ENCODE measurements around the gene ADARB2.

The ADARB2 gene

DNA sequence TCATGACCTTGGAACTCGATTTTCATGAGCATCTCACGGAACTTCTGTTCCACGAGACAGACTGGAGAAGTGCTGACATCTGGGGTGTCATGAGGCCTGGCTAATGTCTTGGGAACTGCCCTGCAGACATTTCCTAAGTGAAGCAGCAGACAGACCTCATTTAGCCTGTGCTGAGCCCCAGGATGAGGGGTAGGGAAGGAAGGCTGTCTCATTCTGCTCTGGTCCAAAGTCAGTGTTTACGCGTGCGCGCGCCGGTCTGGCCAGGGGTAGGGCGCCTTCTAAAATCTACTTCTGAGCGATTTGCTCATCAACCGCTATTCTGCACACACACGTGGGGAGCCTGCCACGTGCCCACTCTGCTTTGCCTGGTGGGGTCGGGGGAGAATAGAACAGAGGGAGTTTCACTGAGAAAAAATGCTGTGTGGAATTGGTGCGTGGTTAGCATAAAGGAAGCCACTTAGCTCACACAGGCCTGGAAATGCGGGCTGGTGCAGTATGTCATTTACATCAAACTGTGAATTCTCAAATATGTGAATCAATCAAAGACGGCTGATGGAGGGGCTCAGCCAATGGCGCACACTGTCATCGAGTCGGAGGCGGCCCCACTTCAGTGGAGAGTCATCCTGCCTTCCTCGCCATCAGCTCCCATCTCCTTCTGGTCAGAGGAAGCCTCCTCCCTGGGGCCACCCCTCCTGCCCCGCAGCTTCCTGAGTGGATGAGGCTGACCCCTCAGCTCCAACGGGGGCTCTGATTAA, 335.1 kb downstream of the ADARB2 start:
- no peak overlapping the region for H2AFZ ChIP-seq (ENCODE audit: low read length)
- no peak overlapping the region for H3K4ac ChIP-seq (ENCODE audit: low read length)
- no peak overlapping the region for H3K27ac ChIP-seq (replicated peaks; ENCODE audit: low read length)
- no peak for DNase-seq (ENCODE audit: low spot score)
- no peaks in the 10 kb centered on the region for H3K79me1 ChIP-seq (ENCODE audit: low read depth, low read length)
- no peak overlapping the region for H2BK12ac ChIP-seq (ENCODE audit: low read length)
- no peaks in the 10 kb centered on the region for H3K9me3 ChIP-seq (replicated peaks in 1 of 2; ENCODE audit: control insufficient read depth in 2 of 2, insufficient read depth in 1 of 2, low read depth in 1 of 2, low read length in 2 of 2)
- H2BK120ac ChIP-seq (ENCODE audit: low read depth, low read length) = no peak overlapping the region
- no peak overlapping the region for H2BK5ac ChIP-seq (ENCODE audit: low read length)
- no peak overlapping the region for H3K9ac ChIP-seq (ENCODE audit: low read depth, low read length, poor library complexity)
- no peak overlapping the region for H3K4me3 ChIP-seq (ENCODE audit: low read length in 2 of 2)
- no peak overlapping the region for H2AK5ac ChIP-seq (ENCODE audit: low read depth, low read length)
- no peak overlapping the region for H2BK15ac ChIP-seq (ENCODE audit: low read length)
- no peak overlapping the region for H4K91ac ChIP-seq (ENCODE audit: low read depth, low read length, poor library complexity)
- H4K8ac ChIP-seq (ENCODE audit: low read depth, low read length) = no peak overlapping the region
- peaks cover 0 to 5% of the 10 kb centered on the region in 2 donors for H3K4me1 ChIP-seq (ENCODE audit: control insufficient read depth in 2 of 2, insufficient read depth in 1 of 2, low read depth in 1 of 2, low read length in 2 of 2)
- WGBS, 2 donors (ENCODE audit: extremely low coverage in 2 of 2, insufficient read length in 2 of 2, insufficient replicate concordance in 1 of 2) = no CpG with 5 or more reads among the region's 25 CpGs
- H3K23ac ChIP-seq (ENCODE audit: low read depth, low read length, poor library complexity) = no peak overlapping the region
- no peaks in the 10 kb centered on the region for H3K27me3 ChIP-seq (ENCODE audit: control insufficient read depth in 3 of 3, insufficient read depth in 3 of 3, low read depth in 1 of 3, low read length in 3 of 3)
- H3K18ac ChIP-seq (ENCODE audit: low read length) = no peak overlapping the region
- H3K4me2 ChIP-seq (ENCODE audit: insufficient read depth, low read length, poor library complexity, severe bottlenecking) = no peak overlapping the region
- H3K36me3 ChIP-seq (replicated peaks in 1 of 2; ENCODE audit: control insufficient read depth in 2 of 2, insufficient read depth in 2 of 2, low read length in 2 of 2) = no peaks in the 10 kb centered on the region
- peak overlapping the region; percentile 32 for H3K14ac ChIP-seq (ENCODE audit: low read length)

DNA sequence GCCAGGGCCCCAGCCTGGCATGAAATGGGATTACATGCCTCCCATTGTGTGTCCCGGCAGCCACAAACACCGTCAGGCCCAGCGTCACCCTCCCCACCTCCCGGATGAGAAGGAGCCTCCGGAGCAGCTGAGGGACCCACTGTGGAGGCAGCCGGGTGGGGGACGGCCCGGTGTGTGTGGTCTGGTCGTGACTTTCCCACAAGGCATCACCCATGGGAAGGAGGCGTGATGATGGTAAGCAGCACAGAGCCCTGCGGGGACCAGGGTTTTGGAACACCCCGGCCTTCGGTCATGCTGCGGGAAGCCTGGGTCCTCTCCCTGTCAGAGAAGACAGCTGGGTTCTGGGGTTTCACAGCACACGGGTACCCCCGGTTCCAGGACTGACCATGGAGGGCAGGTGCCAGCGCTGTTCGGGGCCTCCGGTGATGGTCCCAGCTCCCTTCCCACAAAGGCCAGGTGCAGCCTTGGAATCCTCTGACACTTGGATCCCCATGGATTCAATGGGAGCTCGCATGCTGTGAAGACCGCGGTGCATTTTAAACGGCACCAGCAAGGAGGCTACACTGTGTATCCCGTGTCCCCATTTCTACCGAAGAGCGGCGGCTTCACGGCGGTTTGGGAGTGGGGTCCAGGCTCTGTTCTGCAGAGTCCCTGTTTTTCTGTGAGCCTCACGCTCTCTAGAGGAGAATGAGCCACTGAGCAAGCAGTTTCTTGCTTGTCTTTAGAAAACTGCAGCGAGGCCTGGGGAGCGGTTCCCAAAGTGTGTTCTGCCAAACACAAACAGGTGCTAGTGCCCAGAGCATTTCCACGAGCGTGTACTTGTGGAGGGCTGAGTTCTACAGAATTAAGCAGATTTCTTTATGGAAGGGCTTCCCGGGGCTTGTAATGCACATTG, 336.0 kb downstream of the ADARB2 start:
- Histone ChIP-seq H3K14ac (ENCODE audit: low read length) (peak overlapping the region; percentile 39), H3K36me3 (replicated peaks in 1 of 2; ENCODE audit: control insufficient read depth in 2 of 2, insufficient read depth in 2 of 2, low read length in 2 of 2) (no peaks in the 10 kb centered on the region), H4K8ac (ENCODE audit: low read depth, low read length) (no peak overlapping the region), H3K4me1 (ENCODE audit: control insufficient read depth in 2 of 2, insufficient read depth in 1 of 2, low read depth in 1 of 2, low read length in 2 of 2) (peaks cover 0 to 5% of the 10 kb centered on the region in 2 donors), H3K9ac (ENCODE audit: low read depth, low read length, poor library complexity) (no peak overlapping the region), H3K4ac (ENCODE audit: low read length) (no peak overlapping the region), H3K27me3 (ENCODE audit: control insufficient read depth in 3 of 3, insufficient read depth in 3 of 3, low read depth in 1 of 3, low read length in 3 of 3) (no peaks in the 10 kb centered on the region), H4K91ac (ENCODE audit: low read depth, low read length, poor library complexity) (peak overlapping the region; percentile 2), H2BK12ac (ENCODE audit: low read length) (no peak overlapping the region), H2AFZ (ENCODE audit: low read length) (no peak overlapping the region), H3K27ac (replicated peaks; ENCODE audit: low read length) (no peak overlapping the region), H2BK15ac (ENCODE audit: low read length) (no peak overlapping the region), H3K18ac (ENCODE audit: low read length) (peak overlapping the region; percentile 31), H2AK5ac (ENCODE audit: low read depth, low read length) (peak overlapping the region; percentile 86), H3K23ac (ENCODE audit: low read depth, low read length, poor library complexity) (no peak overlapping the region), H3K4me3 (ENCODE audit: low read length in 2 of 2) (no peak overlapping the region), H3K79me1 (ENCODE audit: low read depth, low read length) (no peaks in the 10 kb centered on the region), H3K9me3 (replicated peaks in 1 of 2; ENCODE audit: control insufficient read depth in 2 of 2, insufficient read depth in 1 of 2, low read depth in 1 of 2, low read length in 2 of 2) (no peaks in the 10 kb centered on the region), H2BK5ac (ENCODE audit: low read length) (peak overlapping the region; percentile 31), H2BK120ac (ENCODE audit: low read depth, low read length) (no peak overlapping the region), H3K4me2 (ENCODE audit: insufficient read depth, low read length, poor library complexity, severe bottlenecking) (no peak overlapping the region)
- WGBS, 2 donors (ENCODE audit: extremely low coverage in 2 of 2, insufficient read length in 2 of 2, insufficient replicate concordance in 1 of 2) = no CpG with 5 or more reads among the region's 35 CpGs
- DNase-seq (ENCODE audit: low spot score) = no peak

GRCh38 chr10:1400101-1401070, 336.9 kb downstream of the ADARB2 start:
- WGBS, 2 donors (ENCODE audit: extremely low coverage in 2 of 2, insufficient read length in 2 of 2, insufficient replicate concordance in 1 of 2) = no CpG with 5 or more reads among the region's 30 CpGs
- H3K27ac ChIP-seq (replicated peaks; ENCODE audit: low read length) = no peak overlapping the region
- no peak for DNase-seq (ENCODE audit: low spot score)

More at GRCh38 chr10:1400101-1401070, 336.9 kb downstream of the ADARB2 start:
- peaks cover 0 to 7% of the 10 kb centered on the region in 2 donors for H3K4me1 ChIP-seq (ENCODE audit: control insufficient read depth in 2 of 2, insufficient read depth in 1 of 2, low read depth in 1 of 2, low read length in 2 of 2)
- peak overlapping the region; percentile 50 for H3K18ac ChIP-seq (ENCODE audit: low read length)
- no peak overlapping the region for H3K4me2 ChIP-seq (ENCODE audit: insufficient read depth, low read length, poor library complexity, severe bottlenecking)
- no peak overlapping the region for H4K91ac ChIP-seq (ENCODE audit: low read depth, low read length, poor library complexity)
- no peak overlapping the region for H2BK120ac ChIP-seq (ENCODE audit: low read depth, low read length)
- peak overlapping the region; percentile 86 for H2AK5ac ChIP-seq (ENCODE audit: low read depth, low read length)
- no peak overlapping the region for H2BK15ac ChIP-seq (ENCODE audit: low read length)
- H2BK12ac ChIP-seq (ENCODE audit: low read length) = no peak overlapping the region
- H3K36me3 ChIP-seq (replicated peaks in 1 of 2; ENCODE audit: control insufficient read depth in 2 of 2, insufficient read depth in 2 of 2, low read length in 2 of 2) = no peaks in the 10 kb centered on the region
- no peaks in the 10 kb centered on the region for H3K9me3 ChIP-seq (replicated peaks in 1 of 2; ENCODE audit: control insufficient read depth in 2 of 2, insufficient read depth in 1 of 2, low read depth in 1 of 2, low read length in 2 of 2)
- peak overlapping the region; percentile 24 for H3K4ac ChIP-seq (ENCODE audit: low read length)
- H3K9ac ChIP-seq (ENCODE audit: low read depth, low read length, poor library complexity) = no peak overlapping the region
- H2AFZ ChIP-seq (ENCODE audit: low read length) = peak overlapping the region; percentile 41
- peak overlapping the region; percentile 34 for H3K23ac ChIP-seq (ENCODE audit: low read depth, low read length, poor library complexity)
- no peaks in the 10 kb centered on the region for H3K79me1 ChIP-seq (ENCODE audit: low read depth, low read length)
- H2BK5ac ChIP-seq (ENCODE audit: low read length) = peak overlapping the region; percentile 31
- peak overlapping the region in 1 of 2 donors; percentile 27 for H3K4me3 ChIP-seq (ENCODE audit: low read length in 2 of 2)
- no peak overlapping the region for H4K8ac ChIP-seq (ENCODE audit: low read depth, low read length)
- peak overlapping the region; percentile 39 for H3K14ac ChIP-seq (ENCODE audit: low read length)
- no peaks in the 10 kb centered on the region for H3K27me3 ChIP-seq (ENCODE audit: control insufficient read depth in 3 of 3, insufficient read depth in 3 of 3, low read depth in 1 of 3, low read length in 3 of 3)
